ENCODE data around the gene ATP6V0D1.

- no peak for TF ChIP-seq CTCF (IDR thresholded peaks at IDR 0.05)
- no peak for TF ChIP-seq POLR2A (IDR thresholded peaks at IDR 0.05)
Observed at GRCh38 chr16:67517661-67518423, 36.9 kb upstream of the ATP6V0D1 start.
